ENCODE data around the gene AP4S1. TPM values are rescaled to one million over a fixed set of nuclear protein-coding genes. Genes with fewer than 3 reads are reported as not detected.

The AP4S1 gene
- total RNA-seq, 4 donors from 2014 or later, result 7.2 to 36.1 (median 16.3) TPM

GRCh38 chr14:31029016-31029970 is 3.8 kb downstream of the AP4S1 start:
- H3K27ac ChIP-seq, result no peak overlapping the region
- peaks cover 0 to 22% (median 6%) of the 10 kb centered on the region in 4 donors for H3K4me1 ChIP-seq
- no peaks in the 10 kb centered on the region for H3K36me3 ChIP-seq
- WGBS, 2 donors, result 92 to 95% methylated on average over 3 of the region's 3 CpGs
- no peak for DNase-seq (ENCODE audit: low spot score in 2 of 2)
- H3K27me3 ChIP-seq, result no peaks in the 10 kb centered on the region
- H3K4me3 ChIP-seq, result no peak overlapping the region
- TF ChIP-seq CTCF (IDR thresholded peaks at IDR 0.05), result no peak
- no peak for TF ChIP-seq POLR2A (IDR thresholded peaks at IDR 0.05)
- TF ChIP-seq EP300 (IDR thresholded peaks at IDR 0.05), result no peak
- H3K9me3 ChIP-seq, result no peaks in the 10 kb centered on the region

- Histone ChIP-seq H3K36me3 (no peaks in the 10 kb centered on the region), H3K4me1 (peaks cover 0 to 15% (median 4%) of the 10 kb centered on the region in 4 donors), H3K27ac (no peak overlapping the region), H3K4me3 (no peak overlapping the region), H3K9me3 (no peaks in the 10 kb centered on the region), H3K27me3 (no peaks in the 10 kb centered on the region)
- WGBS, 2 donors, result 92 to 96% methylated on average over 5 of the region's 5 CpGs
- DNase-seq (ENCODE audit: low spot score in 2 of 2), result no peak
- TF ChIP-seq POLR2A (IDR thresholded peaks at IDR 0.05) (no peak), EP300 (IDR thresholded peaks at IDR 0.05) (no peak), CTCF (IDR thresholded peaks at IDR 0.05) (no peak)
Measured at GRCh38 chr14:31030469-31030868, 5.0 kb downstream of the AP4S1 start.

- 96 to 98% methylated on average over 4 of the region's 4 CpGs for WGBS, 2 donors
- Histone ChIP-seq H3K4me3 (no peak overlapping the region), H3K27ac (no peak overlapping the region), H3K36me3 (peaks cover 0 to 13% (median 0%) of the 10 kb centered on the region in 3 donors), H3K4me1 (peaks cover 0 to 6% (median 0%) of the 10 kb centered on the region in 4 donors), H3K27me3 (no peaks in the 10 kb centered on the region), H3K9me3 (no peaks in the 10 kb centered on the region)
- TF ChIP-seq CTCF (IDR thresholded peaks at IDR 0.05) (no peak), EP300 (IDR thresholded peaks at IDR 0.05) (no peak), POLR2A (IDR thresholded peaks at IDR 0.05) (no peak)
- no peak for DNase-seq (ENCODE audit: low spot score in 2 of 2)
Measured at GRCh38 chr14:31036552-31036951, 11.1 kb downstream of the AP4S1 start.

- peaks cover 0 to 6% (median 0%) of the 10 kb centered on the region in 4 donors for H3K4me1 ChIP-seq
- 74 to 84% methylated on average over 1 of the region's 1 CpG for whole genome bisulfite sequencing, 2 donors
- TF ChIP-seq CTCF (IDR thresholded peaks at IDR 0.05), result no peak
- TF ChIP-seq POLR2A (IDR thresholded peaks at IDR 0.05), result no peak
- TF ChIP-seq EP300 (IDR thresholded peaks at IDR 0.05), result no peak
- H3K27ac ChIP-seq, result no peak overlapping the region
- H3K27me3 ChIP-seq, result no peaks in the 10 kb centered on the region
- DNase-seq (ENCODE audit: low spot score in 2 of 2), result no peak
- H3K9me3 ChIP-seq, result no peaks in the 10 kb centered on the region
- H3K36me3 ChIP-seq, result peaks cover 0 to 13% (median 0%) of the 10 kb centered on the region in 3 donors
- H3K4me3 ChIP-seq, result no peak overlapping the region
Measured at GRCh38 chr14:31037709-31038221, 12.3 kb downstream of the AP4S1 start.
